GM12878 (cell line): ENCODE data around the gene FAR2. TPM values are rescaled to one million over a fixed set of nuclear protein-coding genes. Genes with fewer than 3 reads are reported as not detected.

Experiments
- ATAC-seq: fragments of 200-7000 bp; cut with Tn5 transposase; 3 replicates; pipeline ENCODE4 v1.9.1; 2020; ENCODE audit warnings: mild to moderate bottlenecking, moderate library complexity
- BruUV-seq: library from RNA; stranded (reverse); fragments of 400-500 nt; replicated peaks from 2 replicates; lab custom pipeline; 2021; lab: Mats Ljungman, UMichigan
- CTCF ChIA-PET: fragments of 300-600 bp; sonication (Branson Sonifier 250); formaldehyde crosslinking; extraction: SDS; loops from one replicate; lab custom pipeline; 2021; ENCODE audit warnings: inconsistent platforms; lab: Yijun Ruan, JAX
- POLR2A ChIA-PET: fragments of 350-600 bp; formaldehyde crosslinking; extraction: SDS; loops from one replicate; lab custom pipeline; 2021; ENCODE audit warnings: inconsistent platforms; lab: Charles Lee
- RAD21 ChIA-PET: fragments of 300-600 bp; sonication (Branson Sonifier 250); formaldehyde crosslinking; loops from one replicate; lab custom pipeline; 2023; ENCODE audit warnings: antibody characterized with exemption; ENCODE audit not compliant: unreplicated experiment; lab: Charles Lee
- SMC1A ChIA-PET: fragments of 300-600 bp; sonication (Branson Sonifier 250); formaldehyde crosslinking; loops from one replicate; lab custom pipeline; 2023; ENCODE audit not compliant: unreplicated experiment, uncharacterized antibody; lab: Charles Lee
- DNase-seq: peaks from one replicate; pipeline ENCODE4 v3.0.0-alpha.2; 2011; ENCODE audit warnings: low read depth, low spot score
- FAIRE-seq: peaks from 3 replicates; lab custom pipeline; 2011; peaks lifted over from hg19 to GRCh38; lab: Jason Lieb, UNC
- H2AFZ ChIP-seq: 2 replicates; pipeline ENCODE4 v1.6.0; 2011; ENCODE audit warnings: low read depth, low read length, control low read depth; ENCODE audit not compliant: control insufficient read depth
- H3K27ac ChIP-seq: 2 replicates; pipeline ENCODE4 v1.5.1; 2011; ENCODE audit warnings: control low read depth; ENCODE audit not compliant: control insufficient read depth, insufficient read depth
- H3K27me3 ChIP-seq, 2 experiments: replicated peaks in 1 of 2; 2 replicates each; pipeline versions ENCODE4 v1.6.0 to v1.6.1; 2011; ENCODE audit warnings: low read length in 1 of 2; ENCODE audit not compliant: control insufficient read depth in 2 of 2, insufficient read depth in 2 of 2
- H3K36me3 ChIP-seq, 2 experiments: 2 replicates each; pipeline ENCODE4 v1.5.1; 2011; ENCODE audit warnings: low read length in 1 of 2; ENCODE audit not compliant: control insufficient read depth in 2 of 2, insufficient read depth in 2 of 2
- H3K4me1 ChIP-seq: 2 replicates; pipeline ENCODE4 v1.6.1; 2011; ENCODE audit warnings: mild to moderate bottlenecking, low read length, moderate library complexity, mixed read lengths; ENCODE audit not compliant: control insufficient read depth, insufficient read depth
- H3K4me2 ChIP-seq: 2 replicates; pipeline ENCODE4 v1.6.0; 2011; ENCODE audit warnings: control low read depth; ENCODE audit not compliant: control insufficient read depth, insufficient read depth
- H3K4me3 ChIP-seq: fragments of 200-600 bp; sonication (generic); 2 replicates; pipeline ENCODE4 v1.5.1; 2016
- H3K79me2 ChIP-seq: 2 replicates; pipeline ENCODE4 v1.6.0; 2011; ENCODE audit warnings: low read length; ENCODE audit not compliant: control insufficient read depth, insufficient read depth
- H3K9ac ChIP-seq: 2 replicates; pipeline ENCODE4 v1.8.0; 2011; ENCODE audit warnings: low read length, control low read depth, mixed read lengths; ENCODE audit not compliant: control insufficient read depth, insufficient read depth
- H3K9me3 ChIP-seq: replicated peaks from 3 replicates; pipeline ENCODE4 v1.5.1; 2011; ENCODE audit warnings: mild to moderate bottlenecking, low read length; ENCODE audit not compliant: control insufficient read depth, insufficient read depth
- H4K20me1 ChIP-seq: 2 replicates; pipeline ENCODE4 v1.6.0; 2011; ENCODE audit not compliant: control insufficient read depth, insufficient read depth
- BMI1 ChIP-seq: fragments of 450-650 bp; IDR thresholded peaks from 2 replicates; pipeline ENCODE4 v1.6.1; 2016; ENCODE audit warnings: mild to moderate bottlenecking, moderate library complexity, borderline replicate concordance
- BRCA1 ChIP-seq: IDR thresholded peaks from 2 replicates; pipeline ENCODE4 v1.6.1; 2011; ENCODE audit warnings: low read depth, low read length, improper control_type of control experiment
- CHD2 ChIP-seq: IDR thresholded peaks from 2 replicates; pipeline ENCODE4 v1.6.1; 2011; ENCODE audit warnings: low read depth, low read length, improper control_type of control experiment, borderline replicate concordance
- E4F1 ChIP-seq: fragments of 450-650 bp; IDR thresholded peaks from 2 replicates; pipeline ENCODE4 v1.6.1; 2018; ENCODE audit warnings: borderline replicate concordance, mild to moderate bottlenecking; ENCODE audit not compliant: partially characterized antibody
- ELK1 ChIP-seq: IDR thresholded peaks from 2 replicates; pipeline ENCODE4 v1.6.1; 2012; ENCODE audit warnings: low read depth, low read length, improper control_type of control experiment
- ESRRA ChIP-seq: IDR thresholded peaks from 2 replicates; pipeline ENCODE4 v1.6.1; 2012; ENCODE audit warnings: mild to moderate bottlenecking, low read length, improper control_type of control experiment
- IRF5 ChIP-seq: fragments of 450-650 bp; IDR thresholded peaks from 2 replicates; pipeline ENCODE4 v1.6.1; 2017; ENCODE audit warnings: borderline replicate concordance
- MYC ChIP-seq: IDR thresholded peaks from 2 replicates; pipeline ENCODE4 v1.6.1; 2011; ENCODE audit warnings: mild to moderate bottlenecking, low read length, moderate library complexity, inconsistent platforms; ENCODE audit not compliant: insufficient read depth, insufficient replicate concordance, insufficient read length, severe bottlenecking
- NFIC ChIP-seq: IDR thresholded peaks from 2 replicates; pipeline ENCODE4 v1.6.1; 2012; ENCODE audit warnings: low read depth, mild to moderate bottlenecking, inconsistent platforms, low read length, moderate library complexity
- RAD21 ChIP-seq: IDR thresholded peaks from 2 replicates; pipeline ENCODE4 v1.6.1; 2011; ENCODE audit warnings: mild to moderate bottlenecking, low read depth, low read length, moderate library complexity; ENCODE audit not compliant: insufficient read depth
- SKIL ChIP-seq: fragments of 450-650 bp; IDR thresholded peaks from 2 replicates; pipeline ENCODE4 v1.6.1; 2017; ENCODE audit warnings: mild to moderate bottlenecking, low read depth, inconsistent platforms; ENCODE audit not compliant: poor library complexity, severe bottlenecking
- STAT1 ChIP-seq: fragments of 450-650 bp; conservative IDR thresholded peaks from 2 replicates; pipeline ENCODE4 v1.6.1; 2014; ENCODE audit warnings: antibody characterized with exemption, mild to moderate bottlenecking
- SUZ12 ChIP-seq: fragments of 200-600 bp; sonication (generic); IDR thresholded peaks from one replicate; pipeline ENCODE4 v1.6.1; 2018; ENCODE audit warnings: antibody characterized with exemption, mild to moderate bottlenecking; ENCODE audit not compliant: unreplicated experiment
- TAF1 ChIP-seq: IDR thresholded peaks from 2 replicates; pipeline ENCODE4 v1.6.1; 2011; ENCODE audit warnings: mild to moderate bottlenecking, low read depth, low read length, borderline replicate concordance
- WGBS: methylation state at CpG from one replicate; pipeline ENCODE4 v1.1.6; 2016; ENCODE audit warnings: low lambda C conversion rate; ENCODE audit not compliant: insufficient replicate concordance, insufficient coverage; ENCODE audit errors: missing lambda C conversion rate; 5-methylcytosine and 5-hydroxymethylcytosine counted together
- in situ Hi-C: fragments of 300-500 bp; cut with MboI; formaldehyde crosslinking; loops from 9 replicates; pipeline ENCODE4 v1.14.3; 2018; ENCODE audit warnings: mixed read lengths
- intact Hi-C: fragments of 100-400 bp; cut with micrococcal nuclease; formaldehyde crosslinking; loops from one replicate; pipeline ENCODE4 v1.14.2; 2022; ENCODE audit not compliant: unreplicated experiment
- polyA plus RNA-seq, 11 experiments: library from polyadenylated mRNA; depleted of rRNA in 4 of 11; unstranded in 6 of 11; stranded (reverse) in 5 of 11; fragments of >200 nt; fragmentation: Nextera tagmentation in 4 of 11; fragmentation: Illumina TruSeq in 1 of 11; extraction: Ambion mirVana in 4 of 11; extraction: Trizol in 1 of 11; gene quantifications; 1 replicate in 1 of 11; 2 replicates in 10 of 11; pipeline versions ENCODE4 v1.2.1 to v1.2.3, GENCODE V29; 2011 to 2016; ENCODE audit warnings: inconsistent platforms in 2 of 11, missing spikeins in 2 of 11, low read depth in 1 of 11
- total RNA-seq, 4 experiments: library from RNA; depleted of rRNA in 3 of 4; stranded (reverse); fragments of >200 nt in 3 of 4; fragmentation: Illumina TruSeq in 1 of 4; extraction: Trizol in 1 of 4; gene quantifications; 2 replicates each; pipeline versions ENCODE4 v1.2.1 to v1.2.3, GENCODE V29; 2013 to 2021

FAR2 gene
- total and polyA plus RNA-seq, 10 of the 15 experiments (the other 5 are each of a cell fraction or from before 2014, with no cell fraction given): 0.50 to 1.1 (median 0.65) TPM

- ChIA-PET SMC1A (interaction anchor here (1.0 to 1.2 kb wide), 2 partner anchors 32 to 99 kb away, joined by 3 to 4 read pairs; no protein-coding TSS in a partner anchor), RAD21 (no interaction called here), CTCF (interaction anchor here (0.6 to 2.9 kb wide), 5 partner anchors 12 to 1307 kb away, joined by 3 to 15 read pairs (median 4); no protein-coding TSS in a partner anchor), POLR2A (no interaction called here)
- H3K27me3 ChIP-seq: no peaks in the 10 kb centered on the region
- H3K79me2 ChIP-seq: no peaks in the 10 kb centered on the region
- no peak overlapping the region for H3K4me2 ChIP-seq
- H3K27ac ChIP-seq: no peak overlapping the region
- WGBS: 100% methylated on average over 1 of the region's 1 CpG
- no peak for DNase-seq
- in situ Hi-C loops (no loop called here), intact Hi-C loops (no loop called here)
- no peaks in the 10 kb centered on the region for H4K20me1 ChIP-seq
- H3K4me1 ChIP-seq: no peaks in the 10 kb centered on the region
- no peaks in the 10 kb centered on the region for H3K36me3 ChIP-seq
- BruUV-seq: no TSS peak
- no peak for FAIRE-seq
- no peak overlapping the region for H3K9ac ChIP-seq
- ATAC-seq: no peak
- H3K4me3 ChIP-seq: no peak overlapping the region
- H3K9me3 ChIP-seq: no peaks in the 10 kb centered on the region
- no peak overlapping the region for H2AFZ ChIP-seq
- TF ChIP-seq SKIL: no peak
- TF ChIP-seq CHD2: no peak
- no peak for TF ChIP-seq E4F1
- TF ChIP-seq MYC: no peak
- TF ChIP-seq SUZ12: no peak
- no peak for TF ChIP-seq RAD21
- TF ChIP-seq ELK1: no peak
- no peak for TF ChIP-seq TAF1
- TF ChIP-seq ESRRA: no peak
- no peak for TF ChIP-seq BRCA1
- TF ChIP-seq NFIC: no peak
- TF ChIP-seq BMI1: no peak
- no peak for TF ChIP-seq IRF5
- TF ChIP-seq STAT1: no peak
Observed at GRCh38 chr12:29329411-29329810, 180.3 kb downstream of the FAR2 start.
